Mucosa of stomach (tissue), 1 donor: ENCODE data around the gene AKR1A1.
A peak's percentile ranks its signal among the peaks of the same experiment; 100 is the strongest.
"Not testable (repeated sequence)": the region's sequence is repeated elsewhere in the genome, so short reads cannot be mapped to it uniquely, and the experiment has no call there.

Source experiments
- H3K27me3 ChIP-seq: one replicate; pipeline ENCODE4 v1.7.0; 2013; ENCODE audit warnings: mild to moderate bottlenecking, low read length; ENCODE audit not compliant: control insufficient read depth, insufficient read depth
- H3K36me3 ChIP-seq: one replicate; pipeline ENCODE4 v1.7.0; 2013; ENCODE audit warnings: low read length; ENCODE audit not compliant: control insufficient read depth, insufficient read depth
- H3K4me1 ChIP-seq: one replicate; pipeline ENCODE4 v1.7.0; 2013; ENCODE audit warnings: mild to moderate bottlenecking, low read length; ENCODE audit not compliant: control insufficient read depth, insufficient read depth
- H3K4me3 ChIP-seq: one replicate; pipeline ENCODE4 v1.7.0; 2013; ENCODE audit warnings: low read length
- H3K9ac ChIP-seq: one replicate; pipeline ENCODE4 v1.7.0; 2013; ENCODE audit warnings: mild to moderate bottlenecking, low read length, moderate library complexity
- H3K9me3 ChIP-seq: one replicate; pipeline ENCODE4 v1.7.0; 2013; ENCODE audit warnings: mild to moderate bottlenecking, low read length, moderate library complexity; ENCODE audit not compliant: control insufficient read depth
- donor health status: Pancreatic carcinoma.

The AKR1A1 gene

GRCh38 chr1:45516036-45516435, 34.6 kb upstream of the AKR1A1 start:
- H3K9ac ChIP-seq: no peak overlapping the region
- H3K4me1 ChIP-seq: peaks cover 26% of the 10 kb centered on the region
- no peaks in the 10 kb centered on the region for H3K9me3 ChIP-seq
- no peaks in the 10 kb centered on the region for H3K27me3 ChIP-seq
- no peak overlapping the region for H3K4me3 ChIP-seq
- H3K36me3 ChIP-seq: peaks cover 21% of the 10 kb centered on the region

DNA sequence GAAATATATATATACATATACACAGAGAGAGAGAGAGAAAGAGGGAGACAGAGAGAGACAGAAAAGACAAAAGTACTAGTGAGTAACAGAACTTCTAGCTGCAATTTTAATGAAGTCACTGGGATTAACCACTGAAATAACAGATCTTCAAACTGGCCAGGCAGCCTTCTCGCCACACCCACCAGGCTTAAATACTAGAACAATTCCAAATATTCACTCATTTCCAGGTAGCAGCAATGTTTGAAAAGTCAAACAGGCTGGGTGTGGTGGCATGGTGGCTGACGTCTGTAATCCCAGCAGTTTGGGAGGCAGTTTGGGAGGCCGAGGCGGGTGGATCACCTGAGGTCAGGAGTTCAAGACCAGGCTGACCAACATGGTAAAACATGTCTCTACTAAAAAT, 34.2 kb upstream of the AKR1A1 start:
- Histone ChIP-seq H3K36me3 (peaks cover 18% of the 10 kb centered on the region), H3K9me3 (no peaks in the 10 kb centered on the region), H3K27me3 (no peaks in the 10 kb centered on the region), H3K4me3 (no peak overlapping the region), H3K4me1 (peaks cover 26% of the 10 kb centered on the region), H3K9ac (no peak overlapping the region)

- peaks cover 34% of the 10 kb centered on the region for H3K4me1 ChIP-seq
- H3K36me3 ChIP-seq, H3K4me3 ChIP-seq: not testable (repeated sequence)
These were observed 32.3 kb upstream of the AKR1A1 start for GRCh38 chr1:45518366-45518765.

GRCh38 chr1:45518910-45519309, 31.7 kb upstream of the AKR1A1 start:
- no peaks in the 10 kb centered on the region for H3K9me3 ChIP-seq
- H3K9ac ChIP-seq: no peak overlapping the region
- H3K4me3 ChIP-seq: no peak overlapping the region
- peaks cover 34% of the 10 kb centered on the region for H3K4me1 ChIP-seq
- H3K27me3 ChIP-seq: no peaks in the 10 kb centered on the region
- peaks cover 9% of the 10 kb centered on the region for H3K36me3 ChIP-seq

More at GRCh38 chr1:45518366-45518765, 32.3 kb upstream of the AKR1A1 start:
- H3K9ac ChIP-seq, H3K27me3 ChIP-seq, H3K9me3 ChIP-seq: not testable (repeated sequence)

- H3K27me3 ChIP-seq, H3K9ac ChIP-seq, H3K4me3 ChIP-seq, H3K36me3 ChIP-seq, H3K9me3 ChIP-seq: not testable (repeated sequence)
- peaks cover 34% of the 10 kb centered on the region for H3K4me1 ChIP-seq
These were observed 30.9 kb upstream of the AKR1A1 start for GRCh38 chr1:45519774-45520173.

- H3K4me1 ChIP-seq: peaks cover 39% of the 10 kb centered on the region
These were observed 29.0 kb upstream of the AKR1A1 start, which contains the start of gene PRDX1 for GRCh38 chr1:45521413-45522323. PRDX1 (minus strand) TSS chr1:45521884; CDS start chr1:45519043, 2,841 bp downstream.

DNA sequence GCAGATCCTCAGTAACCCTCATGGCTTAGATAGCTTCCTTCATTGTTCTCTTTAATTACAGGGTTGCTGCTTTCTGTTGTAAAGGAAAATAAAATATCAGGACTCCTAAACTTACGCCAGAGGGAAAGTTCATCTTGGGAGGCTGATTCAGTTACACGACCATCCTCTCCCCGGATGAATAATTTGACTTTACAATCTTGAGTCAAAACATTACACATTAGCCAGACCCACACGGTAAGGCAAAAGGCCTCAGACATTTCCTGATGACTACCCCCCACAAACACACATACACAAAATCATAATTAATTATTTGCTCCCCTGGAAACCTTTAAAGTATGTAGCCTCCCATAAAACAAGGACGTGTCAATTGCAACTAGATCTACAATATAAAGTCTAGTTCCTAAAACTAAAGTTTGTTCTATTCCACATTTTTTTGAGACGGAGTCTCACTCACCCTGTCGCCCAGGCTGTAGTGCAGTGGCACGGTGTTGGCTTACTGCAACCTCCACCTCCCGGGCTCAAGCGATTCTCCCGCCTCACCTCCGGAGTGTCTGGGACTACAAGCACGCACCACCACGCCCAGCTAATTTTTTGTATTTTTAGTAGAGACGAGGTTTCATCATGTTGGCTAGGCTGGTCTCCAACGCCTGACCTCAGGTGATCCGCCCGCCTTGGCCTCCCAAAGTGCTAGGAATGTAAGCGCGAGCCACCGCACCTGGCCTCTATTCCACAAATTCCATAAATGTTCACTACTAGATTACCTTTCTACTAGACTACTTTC, 28.1 kb upstream of the AKR1A1 start:
- H3K4me3 ChIP-seq: peak overlapping the region; percentile 98
- no peaks in the 10 kb centered on the region for H3K36me3 ChIP-seq
- H3K9me3 ChIP-seq: no peaks in the 10 kb centered on the region
- H3K9ac ChIP-seq: peak overlapping the region; percentile 98
- no peaks in the 10 kb centered on the region for H3K27me3 ChIP-seq
- peaks cover 31% of the 10 kb centered on the region for H3K4me1 ChIP-seq

More at GRCh38 chr1:45521413-45522323, 29.0 kb upstream of the AKR1A1 start, which contains the start of gene PRDX1:
- Histone ChIP-seq H3K27me3 (no peaks in the 10 kb centered on the region), H3K4me3 (peak within 1 kb of the TSS; percentile 98), H3K9me3 (no peaks in the 10 kb centered on the region), H3K36me3 (no peaks in the 10 kb centered on the region), H3K9ac (peak within 1 kb of the TSS; percentile 98)

- H3K4me3 ChIP-seq, H3K27me3 ChIP-seq, H3K36me3 ChIP-seq, H3K9ac ChIP-seq, H3K9me3 ChIP-seq: not testable (repeated sequence)
- H3K4me1 ChIP-seq: peaks cover 31% of the 10 kb centered on the region
These were observed 27.1 kb upstream of the AKR1A1 start for GRCh38 chr1:45523516-45523915.

DNA sequence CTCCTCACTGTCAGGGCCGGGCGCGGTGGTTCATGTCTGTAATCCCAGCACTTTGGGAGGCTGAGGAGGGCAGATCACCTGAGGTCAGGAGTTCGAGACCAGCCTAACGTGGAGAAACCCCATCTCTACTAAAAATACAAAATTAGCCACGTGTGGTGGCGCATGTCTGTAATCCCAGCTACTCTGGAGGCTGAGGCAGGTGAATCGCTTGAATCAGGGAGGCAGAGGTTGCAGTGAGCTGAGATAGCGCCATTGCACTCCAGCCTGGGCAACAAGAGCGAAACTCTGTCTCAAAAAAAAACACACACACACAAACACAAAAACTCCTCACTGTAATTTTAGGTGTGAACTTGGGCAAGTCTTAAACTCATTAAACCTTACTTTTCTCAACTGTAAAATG, 26.7 kb upstream of the AKR1A1 start:
- peaks cover 27% of the 10 kb centered on the region for H3K4me1 ChIP-seq
- H3K4me3 ChIP-seq, H3K27me3 ChIP-seq, H3K9me3 ChIP-seq, H3K36me3 ChIP-seq, H3K9ac ChIP-seq: not testable (repeated sequence)

- Histone ChIP-seq H3K4me1 (peaks cover 20% of the 10 kb centered on the region), H3K9ac (no peak overlapping the region), H3K36me3 (no peaks in the 10 kb centered on the region), H3K27me3 (no peaks in the 10 kb centered on the region), H3K4me3 (no peak overlapping the region), H3K9me3 (no peaks in the 10 kb centered on the region)
These were observed 24.4 kb upstream of the AKR1A1 start for GRCh38 chr1:45526135-45526644.

- Histone ChIP-seq H3K27me3 (no peaks in the 10 kb centered on the region), H3K4me1 (peaks cover 6% of the 10 kb centered on the region), H3K36me3 (no peaks in the 10 kb centered on the region), H3K9me3 (no peaks in the 10 kb centered on the region), H3K9ac (no peak overlapping the region), H3K4me3 (no peak overlapping the region)
These were observed 19.9 kb upstream of the AKR1A1 start for GRCh38 chr1:45530632-45531135.

- no peaks in the 10 kb centered on the region for H3K27me3 ChIP-seq
- no peaks in the 10 kb centered on the region for H3K9me3 ChIP-seq
- H3K4me1 ChIP-seq: no peaks in the 10 kb centered on the region
- H3K9ac ChIP-seq: no peak overlapping the region
- H3K36me3 ChIP-seq: no peaks in the 10 kb centered on the region
- no peak overlapping the region for H3K4me3 ChIP-seq
These were observed 18.8 kb upstream of the AKR1A1 start for GRCh38 chr1:45531873-45532272.
